ENCODE data around the gene TTC38.
A peak's percentile ranks its signal among the peaks of the same experiment; 100 is the strongest.

The TTC38 gene

DNA sequence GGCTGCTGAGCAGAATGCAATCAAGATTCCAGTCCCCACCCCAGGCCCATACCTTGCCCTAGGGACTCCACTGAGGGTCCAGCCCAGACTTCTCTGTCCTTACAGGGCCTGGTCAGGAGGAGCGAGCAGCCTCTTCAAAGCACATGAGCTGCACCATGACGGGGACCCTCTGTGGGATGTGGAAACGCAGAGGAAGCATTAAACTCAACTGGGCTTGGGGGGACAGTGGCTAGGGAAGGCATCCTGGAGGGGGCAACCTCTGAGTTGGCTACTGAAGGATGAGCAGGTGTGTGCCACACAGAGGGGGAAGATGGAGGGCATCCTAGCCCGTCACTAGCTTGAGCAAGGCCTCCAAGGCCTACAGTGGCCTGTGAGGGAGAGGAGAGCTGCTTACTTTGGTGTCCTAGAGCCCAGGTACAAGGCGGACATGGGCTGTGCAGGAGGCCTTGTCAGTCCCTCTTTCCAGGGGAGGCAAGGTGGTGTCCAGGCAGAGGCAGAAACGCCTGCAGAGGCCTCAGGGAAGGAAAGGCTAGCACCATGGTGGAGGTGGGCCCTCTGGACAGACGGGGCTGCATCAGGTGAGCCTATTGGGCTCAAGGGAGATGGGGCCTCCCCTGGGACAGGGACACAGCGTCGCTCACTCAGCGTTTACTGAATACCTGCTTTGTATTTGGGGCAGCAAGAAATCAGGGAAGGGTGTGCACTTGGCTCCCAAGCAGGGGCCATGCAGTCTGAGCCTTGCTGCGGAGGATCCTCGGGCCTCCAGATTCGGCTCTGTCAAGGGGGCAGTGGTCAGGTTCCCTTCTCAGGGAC lies 14.3 kb downstream of the TTC38 start:
- no peak for DNase-seq (ENCODE audit: low read depth)
- H3K4me3 ChIP-seq (ENCODE audit: low read depth, low read length), result no peak overlapping the region

DNA sequence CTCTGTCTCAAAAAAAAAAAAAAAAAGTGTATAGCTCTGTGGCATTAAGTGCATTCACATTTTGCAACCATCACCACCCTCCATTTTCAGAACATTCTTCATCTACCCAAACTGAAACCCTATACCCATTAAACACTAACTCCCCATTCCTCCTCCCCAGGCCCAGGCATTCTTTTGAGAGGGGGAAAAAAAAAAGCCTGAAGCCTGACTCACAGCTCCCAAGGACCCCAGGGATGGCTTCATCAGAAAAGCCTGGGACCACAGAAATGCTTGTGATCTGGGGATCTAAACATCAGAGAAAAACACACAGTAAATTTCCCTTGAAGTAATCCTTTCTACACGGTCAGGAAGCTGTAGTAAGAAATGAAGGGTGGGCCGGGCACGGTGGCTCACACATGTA lies 18.2 kb downstream of the TTC38 start:
- TF ChIP-seq, protein P1, sequence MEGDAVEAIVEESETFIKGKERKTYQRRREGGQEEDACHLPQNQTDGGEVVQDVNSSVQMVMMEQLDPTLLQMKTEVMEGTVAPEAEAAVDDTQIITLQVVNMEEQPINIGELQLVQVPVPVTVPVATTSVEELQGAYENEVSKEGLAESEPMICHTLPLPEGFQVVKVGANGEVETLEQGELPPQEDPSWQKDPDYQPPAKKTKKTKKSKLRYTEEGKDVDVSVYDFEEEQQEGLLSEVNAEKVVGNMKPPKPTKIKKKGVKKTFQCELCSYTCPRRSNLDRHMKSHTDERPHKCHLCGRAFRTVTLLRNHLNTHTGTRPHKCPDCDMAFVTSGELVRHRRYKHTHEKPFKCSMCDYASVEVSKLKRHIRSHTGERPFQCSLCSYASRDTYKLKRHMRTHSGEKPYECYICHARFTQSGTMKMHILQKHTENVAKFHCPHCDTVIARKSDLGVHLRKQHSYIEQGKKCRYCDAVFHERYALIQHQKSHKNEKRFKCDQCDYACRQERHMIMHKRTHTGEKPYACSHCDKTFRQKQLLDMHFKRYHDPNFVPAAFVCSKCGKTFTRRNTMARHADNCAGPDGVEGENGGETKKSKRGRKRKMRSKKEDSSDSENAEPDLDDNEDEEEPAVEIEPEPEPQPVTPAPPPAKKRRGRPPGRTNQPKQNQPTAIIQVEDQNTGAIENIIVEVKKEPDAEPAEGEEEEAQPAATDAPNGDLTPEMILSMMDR (IDR thresholded peaks at IDR 0.05; ENCODE audit: insufficient read depth, low read depth, low read length, missing control alignments), result no peak
- no peak for DNase-seq (ENCODE audit: low read depth)
- H3K4me3 ChIP-seq (ENCODE audit: low read depth, low read length), result no peak overlapping the region

More for the DNA sequence above, 14.3 kb downstream of the TTC38 start:
- TF ChIP-seq, protein P1 (IDR thresholded peaks at IDR 0.05; ENCODE audit: insufficient read depth, low read depth, low read length, missing control alignments), result no peak

DNA sequence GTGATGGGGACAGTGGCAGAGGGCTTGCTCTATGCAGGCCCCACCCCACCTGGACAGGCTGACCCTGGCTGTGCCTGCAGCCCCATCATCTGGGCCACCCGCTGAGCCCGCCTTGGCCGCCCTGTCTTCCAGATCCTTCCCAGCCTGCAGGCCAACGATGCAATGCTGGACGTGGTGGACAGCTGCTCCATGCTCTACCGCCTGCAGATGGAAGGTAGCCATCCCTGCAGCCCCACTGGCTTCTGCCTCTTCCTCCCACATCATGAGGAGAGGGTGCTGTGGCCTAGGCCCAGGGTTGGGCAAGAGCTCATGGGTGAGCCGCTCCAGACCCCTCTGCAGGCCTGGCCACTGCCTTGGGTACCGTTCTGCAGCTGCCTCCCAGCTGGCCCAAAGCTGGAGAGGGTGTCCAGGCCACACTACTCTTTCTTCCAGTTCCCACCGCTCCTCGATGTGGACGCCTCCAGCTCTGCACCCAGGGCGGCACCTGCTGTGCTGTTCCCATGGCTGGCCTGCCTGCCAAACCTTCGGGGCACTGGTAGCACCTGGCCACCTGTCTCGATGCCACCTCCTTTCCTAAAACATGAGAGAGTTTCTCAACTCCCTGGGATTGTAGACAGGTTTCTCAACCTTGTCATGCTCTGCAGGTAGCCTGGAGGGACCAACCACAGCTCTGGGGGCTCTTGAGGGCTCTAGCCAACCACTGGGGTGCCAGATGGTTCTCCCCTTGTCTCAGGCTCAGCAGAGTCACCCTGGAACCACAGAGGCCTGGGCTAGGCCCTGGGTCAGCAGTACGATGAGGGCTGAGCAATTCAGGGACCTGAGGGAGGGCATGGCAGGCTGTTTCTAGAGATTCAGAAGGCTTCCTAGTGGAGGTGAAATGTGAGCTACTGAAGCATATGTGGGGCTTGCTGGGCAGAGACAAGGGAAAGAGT lies 19.4 kb downstream of the TTC38 start:
- no peak for DNase-seq (ENCODE audit: low read depth)
- H3K4me3 ChIP-seq (ENCODE audit: low read depth, low read length), result peak overlapping the region; percentile 92
- TF ChIP-seq, protein P1 (IDR thresholded peaks at IDR 0.05; ENCODE audit: insufficient read depth, low read depth, low read length, missing control alignments), result no peak

DNA sequence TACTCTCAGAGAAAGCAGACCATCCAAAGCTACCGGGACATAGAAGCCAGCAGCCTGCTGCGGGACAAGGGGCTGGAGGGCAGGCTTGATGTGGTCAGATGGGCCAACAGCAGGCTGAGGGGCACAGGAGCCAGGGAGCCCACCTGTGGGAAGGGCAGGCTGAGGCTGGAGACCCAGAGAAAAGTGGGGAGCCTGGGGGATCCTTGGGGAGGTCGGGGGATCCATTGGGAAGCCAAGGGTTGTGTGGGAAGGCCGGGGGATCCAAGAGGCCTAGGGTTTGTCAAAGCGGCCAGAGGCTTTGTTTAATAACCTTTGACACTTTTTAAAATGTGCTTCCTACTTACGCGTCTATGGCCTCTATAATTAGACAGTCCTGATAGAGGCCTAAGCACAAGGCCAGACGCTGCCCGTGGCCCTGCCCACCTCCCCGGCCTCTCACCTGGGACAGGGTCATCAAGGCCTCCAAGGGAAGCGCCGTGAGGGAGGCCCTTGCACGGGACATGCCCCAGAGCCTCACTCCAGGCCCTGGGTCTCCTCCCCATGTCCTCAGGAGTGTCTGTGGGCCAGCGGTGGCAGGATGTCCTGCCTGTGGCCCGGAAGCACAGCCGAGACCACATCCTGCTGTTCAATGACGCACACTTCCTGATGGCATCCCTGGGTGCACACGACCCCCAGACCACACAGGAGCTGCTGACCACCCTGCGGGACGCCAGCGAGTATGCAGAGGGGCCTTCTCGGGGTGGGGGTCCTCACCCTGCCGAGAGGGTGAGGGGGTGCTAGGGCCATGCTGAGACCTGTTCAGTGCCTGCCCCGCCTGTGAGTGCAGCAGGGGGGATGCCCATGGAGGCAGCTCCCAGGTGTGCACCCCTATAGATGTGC lies 20.3 kb downstream of the TTC38 start:
- H3K4me3 ChIP-seq (ENCODE audit: low read depth, low read length), result peak overlapping the region; percentile 92
- DNase-seq (ENCODE audit: low read depth), result peak; percentile 89
- TF ChIP-seq, protein P1 (IDR thresholded peaks at IDR 0.05; ENCODE audit: insufficient read depth, low read depth, low read length, missing control alignments), result no peak

DNA sequence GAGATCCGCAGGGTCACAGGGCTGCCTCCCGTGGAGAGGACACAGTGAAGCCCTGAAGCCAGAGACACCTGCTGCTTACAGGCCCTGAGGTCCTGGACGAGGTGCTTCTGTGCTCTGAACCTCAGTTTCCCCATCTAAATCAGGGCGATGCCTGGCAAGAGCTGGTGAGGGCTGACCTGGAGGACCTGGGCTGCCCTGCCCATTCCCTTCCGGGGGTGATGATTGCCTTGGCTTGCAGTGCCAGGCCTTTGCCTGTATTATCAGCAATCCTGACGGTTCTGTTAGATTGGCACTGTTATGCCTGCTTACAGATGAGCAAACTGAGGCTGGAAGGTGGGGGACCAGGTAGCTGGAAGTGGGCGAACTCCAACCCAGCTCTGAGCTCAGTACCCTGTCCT lies 21.0 kb downstream of the TTC38 start:
- H3K4me3 ChIP-seq (ENCODE audit: low read depth, low read length), result peak overlapping the region; percentile 92
- TF ChIP-seq, protein P1 (IDR thresholded peaks at IDR 0.05; ENCODE audit: insufficient read depth, low read depth, low read length, missing control alignments), result no peak
- DNase-seq (ENCODE audit: low read depth), result no peak

DNA sequence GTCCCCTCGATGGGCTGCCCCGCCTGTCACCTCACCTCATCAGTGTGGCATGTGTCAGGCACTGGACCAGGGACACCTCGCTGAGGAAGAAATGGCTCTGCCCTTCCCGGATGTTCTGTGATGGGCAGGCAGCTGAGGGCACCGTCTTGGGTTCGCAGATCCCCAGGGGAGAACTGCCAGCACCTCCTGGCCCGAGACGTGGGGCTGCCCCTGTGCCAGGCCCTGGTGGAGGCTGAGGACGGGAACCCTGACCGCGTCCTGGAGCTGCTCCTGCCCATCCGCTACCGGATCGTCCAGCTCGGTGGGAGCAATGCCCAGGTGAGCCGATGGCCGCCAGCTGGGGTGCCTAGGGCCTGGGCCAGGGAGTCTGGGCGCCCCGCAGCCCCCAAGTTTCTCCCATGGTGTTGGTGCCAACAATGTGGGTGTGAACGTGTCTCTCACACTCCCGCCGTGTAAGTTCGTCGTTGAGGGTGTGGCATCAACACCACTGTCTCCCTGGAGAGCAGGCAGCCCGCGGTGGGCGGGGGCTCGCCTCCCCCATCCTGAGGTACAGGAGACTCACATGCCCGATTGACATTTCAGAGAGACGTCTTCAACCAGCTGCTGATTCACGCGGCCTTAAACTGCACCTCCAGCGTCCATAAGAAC lies 21.6 kb downstream of the TTC38 start:
- no peak overlapping the region for H3K4me3 ChIP-seq (ENCODE audit: low read depth, low read length)
- TF ChIP-seq, protein P1 (IDR thresholded peaks at IDR 0.05; ENCODE audit: insufficient read depth, low read depth, low read length, missing control alignments), result no peak
- no peak for DNase-seq (ENCODE audit: low read depth)
